Fibroblast of skin of abdomen (primary cell): ENCODE data around the gene DOK7.

Source experiments
- DNase-seq: peaks from one replicate; pipeline ENCODE4 v3.0.0-alpha.2; 2013

The DOK7 gene

GRCh38 chr4:3427706-3428446 is 35.2 kb upstream of the DOK7 start:
- no peak for DNase-seq

GRCh38 chr4:3429651-3430050 is 33.5 kb upstream of the DOK7 start:
- no peak for DNase-seq

- DNase-seq: no peak
These were observed 32.6 kb upstream of the DOK7 start for GRCh38 chr4:3430524-3430923.

GRCh38 chr4:3431446-3431993 is 31.6 kb upstream of the DOK7 start:
- DNase-seq: no peak

GRCh38 chr4:3432381-3432790 is 30.7 kb upstream of the DOK7 start:
- DNase-seq: no peak

- no peak for DNase-seq
These were observed 29.8 kb upstream of the DOK7 start for GRCh38 chr4:3433138-3433869.

- no peak for DNase-seq
These were observed 28.0 kb upstream of the DOK7 start for GRCh38 chr4:3434881-3435685.

GRCh38 chr4:3435686-3435956 is 27.5 kb upstream of the DOK7 start:
- no peak for DNase-seq

- DNase-seq: no peak
These were observed 26.9 kb upstream of the DOK7 start for GRCh38 chr4:3436048-3436797.

- DNase-seq: no peak
These were observed 26.1 kb upstream of the DOK7 start for GRCh38 chr4:3436798-3437581.

GRCh38 chr4:3437582-3437936 is 25.5 kb upstream of the DOK7 start:
- DNase-seq: no peak

- DNase-seq: no peak
These were observed 24.9 kb upstream of the DOK7 start for GRCh38 chr4:3437998-3438846.

- no peak for DNase-seq
These were observed 24.3 kb upstream of the DOK7 start for GRCh38 chr4:3438847-3439180.

- DNase-seq: no peak
These were observed 23.7 kb upstream of the DOK7 start for GRCh38 chr4:3439391-3439790.

GRCh38 chr4:3440011-3440410 is 23.1 kb upstream of the DOK7 start:
- no peak for DNase-seq

- peak; percentile 25 for DNase-seq
These were observed 22.1 kb upstream of the DOK7 start for GRCh38 chr4:3440979-3441500.

- no peak for DNase-seq
These were observed 21.3 kb upstream of the DOK7 start, which contains the start of gene HGFAC for GRCh38 chr4:3441501-3442459. TSS of gene HGFAC (plus strand) at chr4:3441968. CDS start at chr4:3442002, 34 bp downstream.

GRCh38 chr4:3442460-3442958 is 20.6 kb upstream of the DOK7 start:
- no peak for DNase-seq
